Omental fat pad (tissue), 4 donors: ENCODE data around the gene CPZ. TPM values are rescaled to one million over a fixed set of nuclear protein-coding genes. Genes with fewer than 3 reads are reported as not detected.

ENCODE experiments used
- ATAC-seq: fragments of 150-250 bp; one replicate; pipeline ENCODE4 v1.9.1; 2016; ENCODE audit warnings: mild to moderate bottlenecking, moderate library complexity; ENCODE audit not compliant: low FRiP score
- DNase-seq: peaks from one replicate; pipeline ENCODE4 v3.0.0-alpha.2; 2019; ENCODE audit warnings: low spot score
- total RNA-seq, 4 donors: library from RNA; depleted of rRNA; stranded (reverse); fragments of >200 nt; gene quantifications; one replicate each; pipeline ENCODE4 v1.1.0, GENCODE V29; 2016
- TF ChIP-seq, protein P1 (sequence below), 3 donors: fragments of 450-650 bp; IDR thresholded peaks; one replicate each; pipeline ENCODE4 v1.5.1; 2016 to 2017; ENCODE audit warnings: antibody characterized with exemption in 3 of 3, mild to moderate bottlenecking in 3 of 3, moderate library complexity in 2 of 3

Gene CPZ
- total RNA-seq = 10 to 100 TPM in 1 of 4 donors, 1 to 10 TPM in 2, under 1 TPM in 1; 0.32 to 14.2 (median 8.4) TPM

DNA sequence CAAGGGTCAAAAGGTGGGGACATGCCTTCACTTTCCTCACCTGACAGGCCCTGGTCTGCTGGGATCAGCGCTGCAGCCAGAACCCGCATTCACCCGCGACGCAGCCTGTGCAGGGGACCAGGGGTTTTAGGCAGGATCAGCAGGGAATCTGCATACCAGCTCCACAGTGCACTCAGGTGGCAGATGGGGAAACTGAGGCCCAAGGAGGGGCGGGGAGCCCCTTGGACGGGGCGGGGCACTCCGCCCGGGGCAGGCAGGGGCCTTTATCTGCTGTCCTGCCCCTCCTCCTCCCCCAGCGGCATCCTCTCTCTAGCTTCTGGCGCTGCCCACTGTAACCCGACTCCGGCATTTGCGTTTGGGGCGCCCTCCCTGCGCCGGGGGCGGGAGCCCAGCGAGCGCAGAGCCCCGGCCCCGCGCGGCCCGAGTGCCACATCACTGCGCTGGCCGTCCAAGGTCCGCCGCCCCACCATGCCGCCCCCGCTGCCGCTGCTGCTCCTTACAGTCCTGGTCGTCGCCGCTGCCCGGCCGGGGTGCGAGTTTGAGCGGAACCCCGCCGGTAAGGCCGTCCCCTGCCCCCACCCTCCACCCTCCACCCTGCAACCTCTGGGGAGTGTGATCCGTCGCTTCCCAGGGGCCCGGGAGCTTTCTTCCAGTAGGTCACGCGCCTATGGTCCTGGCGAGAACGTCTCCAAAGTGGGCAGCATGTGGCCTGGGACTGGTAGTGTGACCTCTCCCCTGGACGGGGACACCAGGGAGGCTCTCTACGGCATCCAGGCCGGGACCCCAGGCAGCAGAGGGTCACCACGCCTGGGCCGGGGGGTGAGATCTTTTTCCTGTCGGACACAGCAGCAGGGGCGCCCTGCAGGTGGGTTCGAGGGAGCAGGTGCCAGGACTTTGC, at the start of gene CPZ:
Gene CPZ (plus strand): TSS at position 400 of the 898 bp plus-strand sequence. CDS start 69 bp downstream, at position 469.
- no peak for DNase-seq
- no peak for ATAC-seq

DNA sequence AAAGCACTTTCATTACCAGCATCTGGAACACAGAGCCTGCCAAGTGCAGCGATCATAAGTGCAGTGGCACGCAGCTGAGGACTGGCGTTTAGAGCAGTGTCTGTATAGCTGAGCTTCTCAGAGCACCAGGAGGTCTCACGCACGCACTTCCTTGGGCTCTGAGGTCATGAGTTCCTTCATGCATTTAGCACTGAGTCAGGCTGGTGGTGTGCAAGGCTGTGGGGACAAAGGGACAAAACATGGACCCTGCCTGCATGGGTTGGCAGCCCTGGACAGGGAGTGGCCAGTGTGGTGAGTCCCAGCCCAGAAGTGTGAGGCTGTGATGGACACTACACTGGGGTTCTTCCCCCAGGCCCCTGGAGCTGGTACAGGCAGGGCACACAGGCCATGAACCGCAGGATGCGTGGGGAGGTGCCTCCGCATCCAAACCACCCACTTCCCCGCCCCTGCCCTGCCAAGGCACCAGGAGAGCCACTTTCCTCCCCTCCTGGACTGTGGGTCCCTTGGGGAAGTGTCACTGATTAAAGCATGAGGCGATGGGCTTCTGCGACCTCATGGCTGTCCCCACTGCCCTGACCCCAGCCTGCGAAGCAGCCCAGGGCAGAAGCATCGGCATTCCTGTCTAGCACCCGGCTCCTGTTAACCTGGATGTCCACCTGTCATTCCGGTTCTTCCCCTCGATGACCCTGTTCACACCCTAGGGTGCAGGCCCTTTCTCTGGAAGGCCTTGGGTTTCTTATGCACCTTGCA, 49.6 kb upstream of the CPZ start:
- no peak for ATAC-seq
- TF ChIP-seq, protein P1, sequence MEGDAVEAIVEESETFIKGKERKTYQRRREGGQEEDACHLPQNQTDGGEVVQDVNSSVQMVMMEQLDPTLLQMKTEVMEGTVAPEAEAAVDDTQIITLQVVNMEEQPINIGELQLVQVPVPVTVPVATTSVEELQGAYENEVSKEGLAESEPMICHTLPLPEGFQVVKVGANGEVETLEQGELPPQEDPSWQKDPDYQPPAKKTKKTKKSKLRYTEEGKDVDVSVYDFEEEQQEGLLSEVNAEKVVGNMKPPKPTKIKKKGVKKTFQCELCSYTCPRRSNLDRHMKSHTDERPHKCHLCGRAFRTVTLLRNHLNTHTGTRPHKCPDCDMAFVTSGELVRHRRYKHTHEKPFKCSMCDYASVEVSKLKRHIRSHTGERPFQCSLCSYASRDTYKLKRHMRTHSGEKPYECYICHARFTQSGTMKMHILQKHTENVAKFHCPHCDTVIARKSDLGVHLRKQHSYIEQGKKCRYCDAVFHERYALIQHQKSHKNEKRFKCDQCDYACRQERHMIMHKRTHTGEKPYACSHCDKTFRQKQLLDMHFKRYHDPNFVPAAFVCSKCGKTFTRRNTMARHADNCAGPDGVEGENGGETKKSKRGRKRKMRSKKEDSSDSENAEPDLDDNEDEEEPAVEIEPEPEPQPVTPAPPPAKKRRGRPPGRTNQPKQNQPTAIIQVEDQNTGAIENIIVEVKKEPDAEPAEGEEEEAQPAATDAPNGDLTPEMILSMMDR (IDR thresholded peaks at IDR 0.05) = no peak
- DNase-seq = no peak

More for the DNA sequence above, at the start of gene CPZ:
- TF ChIP-seq, protein P1 (IDR thresholded peaks at IDR 0.05) = no peak

DNA sequence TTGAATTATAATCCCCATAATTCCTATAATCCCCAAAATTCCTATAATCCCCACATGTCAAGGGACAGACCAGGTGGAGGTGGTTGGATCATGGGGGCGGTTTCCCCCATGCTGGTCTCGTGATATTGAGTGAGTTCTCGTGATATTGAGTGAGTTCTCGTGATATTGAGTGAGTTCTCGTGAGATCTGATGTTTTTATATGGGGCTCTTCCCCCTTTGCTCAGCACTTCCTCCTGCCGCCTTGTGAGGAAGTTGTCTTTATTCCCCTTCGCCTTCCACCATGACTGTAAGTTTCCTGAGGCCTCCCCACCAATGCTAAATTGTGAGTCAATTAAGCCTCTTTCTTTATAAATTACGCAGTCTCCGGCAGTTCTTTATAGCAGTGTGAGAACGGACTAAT, 48.9 kb upstream of the CPZ start:
- no peak for ATAC-seq
- TF ChIP-seq, protein P1 (IDR thresholded peaks at IDR 0.05) = no peak
- no peak for DNase-seq

DNA sequence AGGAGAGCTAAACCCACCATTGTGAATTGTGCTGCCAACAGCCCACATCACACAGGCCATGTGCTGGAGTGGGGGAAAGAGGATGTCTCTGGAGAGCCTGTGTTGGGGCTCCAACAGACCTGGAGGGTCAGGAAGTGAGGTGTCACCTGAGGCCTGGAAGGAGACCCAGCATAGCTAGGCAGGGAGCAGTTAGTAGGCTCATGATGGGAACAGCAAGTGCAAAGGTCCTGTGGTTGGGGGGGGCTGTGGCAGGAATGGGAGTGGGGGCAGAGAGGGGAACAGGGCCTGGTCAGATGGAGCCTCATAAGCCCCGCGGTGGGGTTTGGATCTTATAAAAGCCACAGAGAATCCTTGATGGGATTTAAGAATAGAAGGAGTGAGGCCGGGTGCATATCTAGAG, 48.3 kb upstream of the CPZ start:
- no peak for DNase-seq
- no peak for ATAC-seq
- TF ChIP-seq, protein P1 (IDR thresholded peaks at IDR 0.05) = no peak

DNA sequence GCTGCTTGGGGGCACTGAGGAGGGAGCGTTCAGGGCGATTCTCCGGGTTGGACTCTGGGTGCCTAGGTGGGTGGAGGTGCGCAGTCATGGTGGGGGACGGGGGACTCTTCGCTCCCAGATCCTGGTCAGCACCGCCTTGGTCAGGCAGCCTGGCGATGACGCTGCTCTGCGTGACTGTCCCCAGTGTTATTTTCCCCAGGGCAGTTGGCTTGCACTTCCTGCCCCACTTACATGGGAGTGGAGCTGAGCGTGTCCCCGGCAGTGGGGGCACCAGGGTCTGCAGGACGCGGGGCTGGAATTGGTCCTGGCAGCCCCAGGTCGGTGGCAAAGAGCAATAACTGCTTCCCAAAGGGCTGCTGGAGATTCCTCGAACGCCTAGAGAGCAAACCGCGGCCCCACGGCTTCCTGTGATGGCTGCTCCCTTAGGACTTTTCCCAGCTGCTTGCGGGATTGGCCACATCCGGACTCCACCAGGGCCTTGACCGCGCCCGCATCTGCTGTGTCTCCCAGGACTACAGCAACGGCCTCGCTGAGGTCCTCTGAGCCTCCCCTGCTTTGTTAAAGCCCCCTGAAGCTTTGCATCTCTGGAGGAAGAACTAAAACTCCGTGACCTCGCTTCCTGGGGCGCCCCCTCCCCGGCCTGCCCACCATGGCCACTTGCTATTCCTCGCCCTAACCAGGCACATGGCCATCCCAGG, 47.7 kb upstream of the CPZ start:
- DNase-seq (no peak), ATAC-seq (no peak)
- TF ChIP-seq, protein P1 (IDR thresholded peaks at IDR 0.05) = no peak

DNA sequence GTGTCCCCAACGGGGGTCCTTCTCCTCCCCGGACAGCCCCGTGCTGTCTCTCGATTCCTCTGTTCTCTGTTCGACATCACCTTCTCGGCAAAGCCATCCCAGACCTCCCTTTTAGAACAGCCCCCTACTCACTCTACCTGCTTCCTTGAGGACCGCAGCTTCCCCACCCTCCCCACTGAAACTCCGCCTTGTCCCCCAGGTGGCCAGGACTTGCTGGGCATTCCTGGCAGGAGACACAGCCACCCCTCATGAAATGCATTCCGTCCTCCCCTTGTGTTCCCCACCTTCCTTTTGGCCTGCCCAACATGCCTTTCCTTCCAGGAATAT, 47.2 kb upstream of the CPZ start:
- TF ChIP-seq, protein P1 (IDR thresholded peaks at IDR 0.05) = no peak
- no peak for DNase-seq
- ATAC-seq = no peak
